ENCODE results near the gene SEMA4D. TPM values are rescaled to one million over a fixed set of nuclear protein-coding genes. Genes with fewer than 3 reads are reported as not detected.

Gene SEMA4D
- total RNA-seq, 2 donors from 2014 or later, result 42.8 to 51.0 TPM

DNA sequence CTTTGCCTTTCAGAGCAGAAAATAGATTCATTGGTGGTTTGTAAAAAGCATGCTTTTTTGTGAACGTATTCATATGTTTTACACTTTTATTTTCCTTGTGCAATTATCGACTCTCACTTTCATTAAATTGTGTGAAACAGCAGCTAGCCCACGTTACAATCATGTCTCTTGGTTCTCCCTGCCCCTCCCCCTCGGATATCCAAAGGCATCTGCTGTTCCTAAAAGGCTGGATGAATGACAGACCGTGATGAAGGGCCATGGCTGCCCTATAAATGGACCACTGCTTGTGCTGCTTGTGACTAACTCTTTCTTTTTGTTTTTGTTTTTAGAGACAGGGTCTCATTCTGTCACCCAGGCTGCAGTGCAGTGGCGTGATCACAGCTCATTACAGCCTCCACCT is 17.0 kb upstream of the SEMA4D start:
- Histone ChIP-seq H3K9me3 (ENCODE audit: control insufficient read depth, low read length) (no peaks in the 10 kb centered on the region), H3K27me3 (ENCODE audit: control insufficient read depth, insufficient read depth, low read length, poor library complexity, severe bottlenecking) (no peaks in the 10 kb centered on the region), H3K9ac (ENCODE audit: extremely low read depth, low read length, poor library complexity, severe bottlenecking) (no peak overlapping the region), H3K27ac (ENCODE audit: low read depth, low read length) (no peak overlapping the region), H3K4me1 (ENCODE audit: control insufficient read depth, insufficient read depth, low read length) (no peaks in the 10 kb centered on the region), H3K36me3 (ENCODE audit: control insufficient read depth, insufficient read depth, low read length) (no peaks in the 10 kb centered on the region), H3K4me3 (ENCODE audit: low read length) (no peak overlapping the region)
- Mint-ChIP-seq H3K4me1 (no peaks in the 10 kb centered on the region), H3K27me3 (ENCODE audit: insufficient read depth) (peaks cover 1% of the 10 kb centered on the region), H3K36me3 (ENCODE audit: low read depth) (no peaks in the 10 kb centered on the region), H3K4me3 (no peak overlapping the region), H3K9me3 (no peaks in the 10 kb centered on the region), H3K27ac (no peak overlapping the region)
- DNase-seq, result no peak
- WGBS, 2 experiments (ENCODE audit: insufficient coverage in 1 of 2, insufficient read length in 1 of 2), result 85 to 88% methylated on average over 6 of the region's 6 CpGs
- TF ChIP-seq, protein P1, sequence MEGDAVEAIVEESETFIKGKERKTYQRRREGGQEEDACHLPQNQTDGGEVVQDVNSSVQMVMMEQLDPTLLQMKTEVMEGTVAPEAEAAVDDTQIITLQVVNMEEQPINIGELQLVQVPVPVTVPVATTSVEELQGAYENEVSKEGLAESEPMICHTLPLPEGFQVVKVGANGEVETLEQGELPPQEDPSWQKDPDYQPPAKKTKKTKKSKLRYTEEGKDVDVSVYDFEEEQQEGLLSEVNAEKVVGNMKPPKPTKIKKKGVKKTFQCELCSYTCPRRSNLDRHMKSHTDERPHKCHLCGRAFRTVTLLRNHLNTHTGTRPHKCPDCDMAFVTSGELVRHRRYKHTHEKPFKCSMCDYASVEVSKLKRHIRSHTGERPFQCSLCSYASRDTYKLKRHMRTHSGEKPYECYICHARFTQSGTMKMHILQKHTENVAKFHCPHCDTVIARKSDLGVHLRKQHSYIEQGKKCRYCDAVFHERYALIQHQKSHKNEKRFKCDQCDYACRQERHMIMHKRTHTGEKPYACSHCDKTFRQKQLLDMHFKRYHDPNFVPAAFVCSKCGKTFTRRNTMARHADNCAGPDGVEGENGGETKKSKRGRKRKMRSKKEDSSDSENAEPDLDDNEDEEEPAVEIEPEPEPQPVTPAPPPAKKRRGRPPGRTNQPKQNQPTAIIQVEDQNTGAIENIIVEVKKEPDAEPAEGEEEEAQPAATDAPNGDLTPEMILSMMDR (conservative IDR thresholded peaks at IDR 0.05), result no peak

DNA sequence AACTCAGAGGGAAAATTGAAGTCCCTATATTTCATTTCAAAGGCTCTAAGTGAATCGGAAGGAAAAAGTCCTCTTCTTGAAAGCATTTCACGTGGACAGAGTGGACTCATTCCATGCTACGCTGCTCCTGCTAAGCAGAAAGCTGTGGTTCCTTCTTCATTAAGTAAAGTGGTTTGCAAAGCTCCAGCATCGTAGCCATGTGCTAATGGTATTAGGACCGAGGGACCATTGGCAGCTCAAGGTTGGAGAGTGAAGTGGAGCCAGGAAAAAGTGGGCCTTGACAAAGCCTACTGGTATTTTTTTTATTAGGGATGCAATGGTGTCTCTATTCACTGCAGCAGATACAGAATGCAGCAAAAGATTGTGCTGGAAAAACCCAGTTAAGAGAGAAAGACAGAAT is 16.4 kb upstream of the SEMA4D start:
- no peak overlapping the region for H3K4me3 Mint-ChIP-seq
- Histone ChIP-seq H3K4me1 (ENCODE audit: control insufficient read depth, insufficient read depth, low read length) (no peaks in the 10 kb centered on the region), H3K36me3 (ENCODE audit: control insufficient read depth, insufficient read depth, low read length) (no peaks in the 10 kb centered on the region), H3K4me3 (ENCODE audit: low read length) (no peak overlapping the region), H3K9me3 (ENCODE audit: control insufficient read depth, low read length) (no peaks in the 10 kb centered on the region), H3K27ac (ENCODE audit: low read depth, low read length) (no peak overlapping the region), H3K27me3 (ENCODE audit: control insufficient read depth, insufficient read depth, low read length, poor library complexity, severe bottlenecking) (no peaks in the 10 kb centered on the region), H3K9ac (ENCODE audit: extremely low read depth, low read length, poor library complexity, severe bottlenecking) (no peak overlapping the region)
- 80 to 81% methylated on average over 5 of the region's 5 CpGs for WGBS, 2 experiments (ENCODE audit: insufficient coverage in 1 of 2, insufficient read length in 1 of 2)
- H3K27me3 Mint-ChIP-seq (ENCODE audit: insufficient read depth), result peaks cover 1% of the 10 kb centered on the region
- no peaks in the 10 kb centered on the region for H3K4me1 Mint-ChIP-seq
- no peaks in the 10 kb centered on the region for H3K9me3 Mint-ChIP-seq
- TF ChIP-seq, protein P1 (conservative IDR thresholded peaks at IDR 0.05), result no peak
- no peak for DNase-seq
- H3K27ac Mint-ChIP-seq, result no peak overlapping the region
- H3K36me3 Mint-ChIP-seq (ENCODE audit: low read depth), result no peaks in the 10 kb centered on the region

DNA sequence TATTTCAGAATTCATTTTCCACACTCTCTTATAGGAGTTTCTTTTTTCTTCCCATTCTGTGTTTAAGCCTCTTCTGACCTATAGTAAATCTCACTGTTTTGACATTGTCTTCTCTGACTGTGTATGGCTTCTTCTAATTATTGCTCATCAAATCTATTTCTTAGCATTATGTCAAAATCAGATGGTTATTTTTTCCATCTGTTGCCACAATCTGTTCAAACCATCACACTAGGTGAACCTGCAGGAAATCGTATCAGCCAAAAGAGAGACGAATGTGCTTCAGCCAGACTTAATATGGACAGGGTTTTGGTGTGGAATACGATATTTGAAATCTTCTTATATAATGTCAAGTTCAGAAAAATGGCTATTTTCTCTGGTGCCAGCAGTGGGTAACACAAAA is 15.9 kb upstream of the SEMA4D start:
- WGBS, 2 experiments (ENCODE audit: insufficient coverage in 1 of 2, insufficient read length in 1 of 2), result 92% methylated on average over 3 of the region's 3 CpGs; no CpG with 5 or more reads in 1 of the 2 experiments

More for the DNA sequence above, 15.9 kb upstream of the SEMA4D start:
- TF ChIP-seq, protein P1 (conservative IDR thresholded peaks at IDR 0.05), result no peak
- Mint-ChIP-seq H3K36me3 (ENCODE audit: low read depth) (no peaks in the 10 kb centered on the region), H3K4me1 (no peaks in the 10 kb centered on the region), H3K27me3 (ENCODE audit: insufficient read depth) (peaks cover 1% of the 10 kb centered on the region), H3K4me3 (no peak overlapping the region), H3K27ac (no peak overlapping the region), H3K9me3 (no peaks in the 10 kb centered on the region)
- no peak for DNase-seq
- Histone ChIP-seq H3K27me3 (ENCODE audit: control insufficient read depth, insufficient read depth, low read length, poor library complexity, severe bottlenecking) (no peaks in the 10 kb centered on the region), H3K27ac (ENCODE audit: low read depth, low read length) (no peak overlapping the region), H3K9ac (ENCODE audit: extremely low read depth, low read length, poor library complexity, severe bottlenecking) (no peak overlapping the region), H3K4me1 (ENCODE audit: control insufficient read depth, insufficient read depth, low read length) (no peaks in the 10 kb centered on the region), H3K4me3 (ENCODE audit: low read length) (no peak overlapping the region), H3K36me3 (ENCODE audit: control insufficient read depth, insufficient read depth, low read length) (no peaks in the 10 kb centered on the region), H3K9me3 (ENCODE audit: control insufficient read depth, low read length) (no peaks in the 10 kb centered on the region)

All from endodermal cell (in vitro differentiated cells).